NCI-H1092 treated with DMSO at 0.1 percent for 48 hours (cell line): ENCODE results near the gene RIPPLY2.
"Not testable (repeated sequence)": the region's sequence is repeated elsewhere in the genome, so short reads cannot be mapped to it uniquely, and the experiment has no call there.

Experiments
- DNase-seq: peaks from one replicate; lab custom pipeline; 2025; lab: John Stamatoyannopoulos, UW

The RIPPLY2 gene, protein sequence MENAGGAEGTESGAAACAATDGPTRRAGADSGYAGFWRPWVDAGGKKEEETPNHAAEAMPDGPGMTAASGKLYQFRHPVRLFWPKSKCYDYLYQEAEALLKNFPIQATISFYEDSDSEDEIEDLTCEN

GRCh38 chr6:83853178-83854000 is at the start of gene RIPPLY2:
Gene RIPPLY2, plus strand, starts transcription at chr6:83853360. Its CDS starts 57 bp downstream, at chr6:83853417.
- DNase-seq: peak; percentile 67

- DNase-seq: not testable (repeated sequence)
Observed at GRCh38 chr6:83803492-83803891, 49.7 kb upstream of the RIPPLY2 start.

- no peak for DNase-seq
Observed at GRCh38 chr6:83804886-83805285, 48.3 kb upstream of the RIPPLY2 start.

- no peak for DNase-seq
Observed at GRCh38 chr6:83808005-83808404, 45.2 kb upstream of the RIPPLY2 start.

- DNase-seq: no peak
Observed at GRCh38 chr6:83808926-83809325, 44.2 kb upstream of the RIPPLY2 start.

DNA sequence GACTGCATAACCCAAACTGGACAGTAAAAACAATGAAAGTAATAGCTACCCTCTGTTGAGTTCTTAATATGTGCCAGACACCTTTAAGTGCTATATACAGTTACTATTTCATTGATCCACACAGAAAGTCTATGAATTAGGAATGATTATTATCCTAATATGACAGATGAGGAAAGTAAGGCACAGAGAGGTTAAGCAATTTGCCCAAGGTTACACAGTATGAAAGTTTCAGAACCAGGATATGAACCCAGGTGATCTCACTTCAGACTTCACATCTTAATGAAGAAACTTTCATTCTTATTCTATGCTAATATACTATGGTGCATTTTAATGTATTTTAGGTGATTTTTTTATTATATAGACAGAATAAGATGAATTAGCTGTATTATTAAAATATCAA is 40.6 kb upstream of the RIPPLY2 start:
- DNase-seq: no peak

GRCh38 chr6:83815631-83816272 is 37.4 kb upstream of the RIPPLY2 start:
- no peak for DNase-seq

- no peak for DNase-seq
Observed at GRCh38 chr6:83822629-83823169, 30.5 kb upstream of the RIPPLY2 start.

- no peak for DNase-seq
Observed at GRCh38 chr6:83824388-83824801, 28.8 kb upstream of the RIPPLY2 start.

- no peak for DNase-seq
Observed at GRCh38 chr6:83824831-83825230, 28.3 kb upstream of the RIPPLY2 start.

DNA sequence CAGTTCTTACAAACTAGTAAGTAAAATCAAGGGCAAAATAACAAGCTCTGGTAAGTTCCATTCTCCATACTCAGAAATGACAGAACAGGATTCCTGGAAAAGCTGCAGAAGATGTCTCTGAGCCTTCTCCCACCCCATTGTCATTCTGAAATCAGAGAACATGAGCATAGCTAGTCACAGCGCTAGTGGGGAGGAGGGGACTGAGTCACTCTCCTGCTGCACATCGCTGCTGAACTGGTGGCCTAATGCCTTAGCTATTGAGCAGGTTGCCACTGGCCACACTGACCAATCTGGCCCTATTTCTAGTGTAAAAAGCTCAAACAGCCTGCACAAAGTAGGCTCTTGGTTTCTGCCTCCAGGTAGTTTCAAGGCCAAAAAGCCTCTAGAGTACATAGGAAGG is 26.1 kb upstream of the RIPPLY2 start:
- DNase-seq: no peak

DNA sequence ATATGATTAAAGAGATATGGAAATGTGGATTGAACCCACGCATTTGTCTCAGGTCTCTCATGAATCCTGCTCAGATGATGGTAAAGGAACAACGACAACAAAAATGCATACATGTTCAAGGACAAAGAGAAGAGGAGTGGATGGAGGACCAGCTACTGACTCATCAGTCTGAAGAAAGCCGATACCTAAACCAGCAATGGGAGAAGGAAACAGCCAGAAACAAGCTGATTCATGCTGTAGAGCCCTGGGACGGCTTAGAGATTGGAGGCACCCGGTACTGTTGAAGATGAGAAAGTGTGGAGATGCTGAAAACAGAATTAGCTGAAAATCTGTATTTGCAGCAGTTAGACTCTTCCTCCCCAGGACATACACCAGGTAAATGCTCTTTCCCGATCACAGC is 14.4 kb upstream of the RIPPLY2 start:
- no peak for DNase-seq

GRCh38 chr6:83844170-83844569 is 9.0 kb upstream of the RIPPLY2 start:
- DNase-seq: no peak

GRCh38 chr6:83846291-83846690 is 6.9 kb upstream of the RIPPLY2 start:
- DNase-seq: no peak

DNA sequence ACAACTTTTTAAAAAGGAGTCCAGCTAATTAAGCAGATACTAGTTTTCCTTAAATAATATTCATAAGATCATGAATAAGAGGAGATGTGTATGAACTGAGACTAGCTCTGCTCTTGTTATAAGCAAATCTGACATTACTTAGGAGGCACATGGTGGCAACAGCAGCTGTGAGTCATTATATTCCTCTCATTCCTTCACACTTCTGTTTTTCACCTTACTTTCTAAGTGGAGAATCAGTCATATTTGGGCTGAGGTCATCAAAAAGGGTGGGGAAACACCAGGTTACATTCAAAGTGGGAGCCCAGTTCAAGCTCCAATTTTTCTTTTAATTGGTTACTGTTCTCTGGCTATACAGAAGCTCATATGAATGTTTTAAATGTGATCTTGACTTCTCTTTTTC is 6.0 kb upstream of the RIPPLY2 start:
- no peak for DNase-seq

- DNase-seq: no peak
Observed at GRCh38 chr6:83849127-83849526, 4.0 kb upstream of the RIPPLY2 start.

DNA sequence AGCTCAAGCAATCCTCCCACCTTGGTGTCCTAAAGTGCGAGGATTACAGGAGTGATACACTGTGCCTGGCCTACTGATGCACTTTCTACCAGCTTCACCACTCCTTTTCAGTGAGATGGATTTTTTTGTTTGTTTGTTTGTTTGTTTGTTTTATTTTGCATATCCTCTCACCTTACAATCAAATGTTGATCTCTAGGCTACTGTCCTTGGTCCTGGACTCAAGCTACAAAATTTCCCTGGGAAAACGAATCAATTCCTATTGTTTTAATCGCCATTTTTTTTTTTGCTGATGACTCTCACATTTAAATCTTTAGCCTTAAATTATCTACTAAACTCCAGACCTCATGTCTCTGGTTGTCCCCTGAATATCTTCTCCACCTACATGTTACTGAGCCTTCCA is 3.5 kb upstream of the RIPPLY2 start:
- no peak for DNase-seq

- DNase-seq: peak; percentile 66
Observed at GRCh38 chr6:83852528-83853177, 507 bp upstream of the RIPPLY2 start.

- DNase-seq: peak; percentile 67
Observed at GRCh38 chr6:83854001-83854501, 891 bp downstream of the RIPPLY2 start.

- DNase-seq: no peak
Observed at GRCh38 chr6:83854766-83855165, 1.6 kb downstream of the RIPPLY2 start.

- DNase-seq: peak; percentile 76
Observed at GRCh38 chr6:83859410-83860358, 6.5 kb downstream of the RIPPLY2 start, which contains the start of gene CYB5R4. Gene CYB5R4, plus strand, starts transcription at chr6:83859689. Its CDS starts 94 bp downstream, at chr6:83859783.
